Keratinocyte (primary cell): ENCODE results near the gene CEP295NL.

Experiments
- EZH2 ChIP-seq: IDR thresholded peaks from one replicate; pipeline ENCODE4 v1.6.1; 2012; ENCODE audit warnings: inconsistent platforms, mild to moderate bottlenecking, low read length, moderate library complexity
- TF ChIP-seq, protein P1 (sequence below), 3 experiments: IDR thresholded peaks in 1 of 3; conservative IDR thresholded peaks in 1 of 3; optimal IDR thresholded peaks in 1 of 3; 2 replicates in 2 of 3; 3 replicates in 1 of 3; pipeline versions ENCODE3 to v1.5.1; 2011; ENCODE audit warnings: low read length in 3 of 3, mild to moderate bottlenecking in 3 of 3, moderate library complexity in 2 of 3, control low read depth in 1 of 3, inconsistent platforms in 1 of 3; ENCODE audit not compliant: insufficient read depth in 2 of 3; ENCODE audit errors: extremely low read depth in 1 of 3

DNA sequence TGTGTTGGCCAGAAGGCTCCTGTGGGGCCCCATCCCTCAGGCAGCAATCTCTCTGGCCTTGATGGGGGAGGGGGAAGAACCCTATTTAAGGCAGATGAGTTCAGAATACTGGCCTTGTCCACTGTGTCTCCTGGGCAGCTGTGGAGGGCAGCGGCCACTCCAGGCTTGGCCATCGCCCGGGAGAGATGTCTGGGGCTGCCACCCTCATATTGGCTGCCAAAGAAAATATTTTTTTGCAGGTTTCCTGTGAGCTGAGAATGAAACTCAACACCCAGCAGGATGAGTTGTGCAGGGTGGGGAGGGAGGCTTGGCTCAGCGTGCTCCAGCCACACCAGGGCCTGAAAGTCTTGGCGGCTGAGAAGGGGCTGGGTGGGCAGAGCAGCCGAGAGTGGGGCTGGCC, 36.6 kb upstream of the CEP295NL start:
- TF ChIP-seq, protein P1, sequence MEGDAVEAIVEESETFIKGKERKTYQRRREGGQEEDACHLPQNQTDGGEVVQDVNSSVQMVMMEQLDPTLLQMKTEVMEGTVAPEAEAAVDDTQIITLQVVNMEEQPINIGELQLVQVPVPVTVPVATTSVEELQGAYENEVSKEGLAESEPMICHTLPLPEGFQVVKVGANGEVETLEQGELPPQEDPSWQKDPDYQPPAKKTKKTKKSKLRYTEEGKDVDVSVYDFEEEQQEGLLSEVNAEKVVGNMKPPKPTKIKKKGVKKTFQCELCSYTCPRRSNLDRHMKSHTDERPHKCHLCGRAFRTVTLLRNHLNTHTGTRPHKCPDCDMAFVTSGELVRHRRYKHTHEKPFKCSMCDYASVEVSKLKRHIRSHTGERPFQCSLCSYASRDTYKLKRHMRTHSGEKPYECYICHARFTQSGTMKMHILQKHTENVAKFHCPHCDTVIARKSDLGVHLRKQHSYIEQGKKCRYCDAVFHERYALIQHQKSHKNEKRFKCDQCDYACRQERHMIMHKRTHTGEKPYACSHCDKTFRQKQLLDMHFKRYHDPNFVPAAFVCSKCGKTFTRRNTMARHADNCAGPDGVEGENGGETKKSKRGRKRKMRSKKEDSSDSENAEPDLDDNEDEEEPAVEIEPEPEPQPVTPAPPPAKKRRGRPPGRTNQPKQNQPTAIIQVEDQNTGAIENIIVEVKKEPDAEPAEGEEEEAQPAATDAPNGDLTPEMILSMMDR (optimal IDR thresholded peaks at IDR 0.05 in 1 of 3, IDR thresholded peaks at IDR 0.05 in 1 of 3, conservative IDR thresholded peaks at IDR 0.05 in 1 of 3; ENCODE audit: extremely low read depth in 1 of 3, insufficient read depth in 2 of 3, low read length in 3 of 3), result no peak
- no peak for TF ChIP-seq EZH2
